ENCODE measurements around the gene THAP8. TPM values are rescaled to one million over a fixed set of nuclear protein-coding genes. Genes with fewer than 3 reads are reported as not detected.
A peak's percentile ranks its signal among the peaks of the same experiment; 100 is the strongest.

THAP8 gene
- total RNA-seq, 1 donor from 2014 or later, result 4.2 TPM

GRCh38 chr19:36064826-36065225, 10.7 kb upstream of the THAP8 start:
- H3K36me3 ChIP-seq, result no peaks in the 10 kb centered on the region
- no peak for DNase-seq
- no peak overlapping the region for H3K27ac ChIP-seq (replicated peaks)
- no peak for TF ChIP-seq CTCF (IDR thresholded peaks at IDR 0.05; ENCODE audit: borderline replicate concordance)
- no peaks in the 10 kb centered on the region for H3K4me1 ChIP-seq
- no peak overlapping the region for H3K4me3 ChIP-seq
- no peaks in the 10 kb centered on the region for H3K9me3 ChIP-seq (replicated peaks)
- H3K27me3 ChIP-seq (ENCODE audit: low read depth), result no peaks in the 10 kb centered on the region
- intact Hi-C loops (cut with micrococcal nuclease), result no loop called here

GRCh38 chr19:36061367-36061766, 7.3 kb upstream of the THAP8 start:
- TF ChIP-seq CTCF (IDR thresholded peaks at IDR 0.05; ENCODE audit: borderline replicate concordance), result no peak
- Histone ChIP-seq H3K4me3 (no peak overlapping the region), H3K36me3 (no peaks in the 10 kb centered on the region), H3K4me1 (no peaks in the 10 kb centered on the region), H3K27ac (replicated peaks) (no peak overlapping the region), H3K9me3 (replicated peaks) (no peaks in the 10 kb centered on the region), H3K27me3 (ENCODE audit: low read depth) (no peaks in the 10 kb centered on the region)
- intact Hi-C loops (cut with micrococcal nuclease), result no loop called here
- no peak for DNase-seq

GRCh38 chr19:36060430-36060829, 6.3 kb upstream of the THAP8 start:
- no peak overlapping the region for H3K4me3 ChIP-seq
- TF ChIP-seq CTCF (IDR thresholded peaks at IDR 0.05; ENCODE audit: borderline replicate concordance), result peak; percentile 74
- peaks cover 2% of the 10 kb centered on the region for H3K4me1 ChIP-seq
- H3K9me3 ChIP-seq (replicated peaks), result no peaks in the 10 kb centered on the region
- H3K27ac ChIP-seq (replicated peaks), result no peak overlapping the region
- DNase-seq, result peak; percentile 46
- H3K27me3 ChIP-seq (ENCODE audit: low read depth), result no peaks in the 10 kb centered on the region
- no peaks in the 10 kb centered on the region for H3K36me3 ChIP-seq
- intact Hi-C loops (cut with micrococcal nuclease), result no loop called here

- Histone ChIP-seq H3K4me3 (no peak overlapping the region), H3K27ac (replicated peaks) (no peak overlapping the region), H3K27me3 (ENCODE audit: low read depth) (no peaks in the 10 kb centered on the region), H3K9me3 (replicated peaks) (no peaks in the 10 kb centered on the region), H3K4me1 (peaks cover 10% of the 10 kb centered on the region), H3K36me3 (no peaks in the 10 kb centered on the region)
- intact Hi-C loops (cut with micrococcal nuclease), result no loop called here
- TF ChIP-seq CTCF (IDR thresholded peaks at IDR 0.05; ENCODE audit: borderline replicate concordance), result no peak
- no peak for DNase-seq
These were observed 5.3 kb upstream of the THAP8 start for GRCh38 chr19:36059180-36059910.

GRCh38 chr19:36058481-36059179, 4.5 kb upstream of the THAP8 start:
- TF ChIP-seq CTCF (IDR thresholded peaks at IDR 0.05; ENCODE audit: borderline replicate concordance), result no peak
- H3K9me3 ChIP-seq (replicated peaks), result no peaks in the 10 kb centered on the region
- peaks cover 14% of the 10 kb centered on the region for H3K4me1 ChIP-seq
- H3K4me3 ChIP-seq, result no peak overlapping the region
- no peaks in the 10 kb centered on the region for H3K36me3 ChIP-seq
- intact Hi-C loops (cut with micrococcal nuclease), result no loop called here
- H3K27me3 ChIP-seq (ENCODE audit: low read depth), result no peaks in the 10 kb centered on the region
- no peak overlapping the region for H3K27ac ChIP-seq (replicated peaks)
- DNase-seq, result no peak
